Calu3 (cell line): Measurements from ENCODE around the gene MXRA8. TPM values are rescaled to one million over a fixed set of nuclear protein-coding genes. Genes with fewer than 3 reads are reported as not detected.

Source experiments
- BruUV-seq: library from RNA; stranded (reverse); fragments of 400-500 nt; replicated peaks from 2 replicates; lab custom pipeline; 2021; lab: Mats Ljungman, UMichigan
- CTCF ChIA-PET: fragments of 300-600 bp; sonication (Branson Sonifier 250); formaldehyde crosslinking; loops from one replicate; lab custom pipeline; 2022; ENCODE audit warnings: antibody characterized with exemption; lab: Charles Lee
- DNase-seq: peaks from one replicate; pipeline ENCODE4 v3.0.0; 2022
- H3K27ac Mint-ChIP-seq: one replicate; pipeline ENCODE4 v1.8.0; 2022; ENCODE audit warnings: mixed read lengths; ENCODE audit not compliant: unreplicated experiment
- H3K27me3 Mint-ChIP-seq: one replicate; pipeline ENCODE4 v1.8.0; 2022; ENCODE audit warnings: mixed read lengths; ENCODE audit not compliant: unreplicated experiment
- H3K36me3 Mint-ChIP-seq: one replicate; pipeline ENCODE4 v1.8.0; 2022; ENCODE audit warnings: mild to moderate bottlenecking, moderate library complexity, mixed read lengths; ENCODE audit not compliant: insufficient read depth, unreplicated experiment
- H3K4me1 Mint-ChIP-seq: one replicate; pipeline ENCODE4 v1.8.0; 2022; ENCODE audit warnings: mild to moderate bottlenecking, low read depth, mixed read lengths; ENCODE audit not compliant: unreplicated experiment
- H3K4me3 Mint-ChIP-seq: one replicate; pipeline ENCODE4 v1.8.0; 2022; ENCODE audit warnings: mild to moderate bottlenecking, low read depth, moderate library complexity, mixed read lengths; ENCODE audit not compliant: unreplicated experiment
- H3K9me3 Mint-ChIP-seq: one replicate; pipeline ENCODE4 v1.8.0; 2022; ENCODE audit warnings: low read depth, mixed read lengths; ENCODE audit not compliant: unreplicated experiment
- CTCF ChIP-seq: fragments of 200-600 bp; IDR thresholded peaks from one replicate; pipeline ENCODE4 v1.8.0; 2022; ENCODE audit warnings: antibody characterized with exemption; ENCODE audit not compliant: unreplicated experiment
- intact Hi-C: fragments of 100-400 bp; cut with micrococcal nuclease; formaldehyde crosslinking; loops from one replicate; pipeline ENCODE4 v1.10.0; 2022; ENCODE audit not compliant: unreplicated experiment
- total RNA-seq: library from RNA; stranded (reverse); gene quantifications from 2 replicates; pipeline ENCODE4 v1.2.3, GENCODE V29; 2022

Gene MXRA8
- total RNA-seq, 1 experiment from 2014 or later: not detected

GRCh38 chr1:1312450-1313314, 45.7 kb downstream of the MXRA8 start:
- peaks cover 83% of the 10 kb centered on the region for H3K36me3 Mint-ChIP-seq

GRCh38 chr1:1311107-1312104, 46.9 kb downstream of the MXRA8 start:
- intact Hi-C loops: no loop called here
- H3K27me3 Mint-ChIP-seq: no peaks in the 10 kb centered on the region
- CTCF ChIA-PET: no interaction called here
- no peaks in the 10 kb centered on the region for H3K4me1 Mint-ChIP-seq
- no peaks in the 10 kb centered on the region for H3K9me3 Mint-ChIP-seq
- H3K36me3 Mint-ChIP-seq: peaks cover 84% of the 10 kb centered on the region
- H3K27ac Mint-ChIP-seq: no peak overlapping the region
- BruUV-seq: TSS peak; percentile 14
- H3K4me3 Mint-ChIP-seq: no peak overlapping the region
- no peak for TF ChIP-seq CTCF
- DNase-seq: no peak

More at GRCh38 chr1:1312450-1313314, 45.7 kb downstream of the MXRA8 start:
- Mint-ChIP-seq H3K27me3 (no peaks in the 10 kb centered on the region), H3K4me3 (no peak overlapping the region), H3K4me1 (no peaks in the 10 kb centered on the region), H3K9me3 (no peaks in the 10 kb centered on the region), H3K27ac (no peak overlapping the region)
- CTCF ChIA-PET: no interaction called here
- DNase-seq: no peak
- BruUV-seq: TSS peak; percentile 30
- intact Hi-C loops: no loop called here
- no peak for TF ChIP-seq CTCF

GRCh38 chr1:1310476-1311053, 47.8 kb downstream of the MXRA8 start:
- CTCF ChIA-PET: no interaction called here
- Mint-ChIP-seq H3K4me1 (no peaks in the 10 kb centered on the region), H3K4me3 (no peak overlapping the region), H3K27ac (no peak overlapping the region), H3K36me3 (peaks cover 80% of the 10 kb centered on the region), H3K27me3 (no peaks in the 10 kb centered on the region), H3K9me3 (no peaks in the 10 kb centered on the region)
- no peak for DNase-seq
- no peak for TF ChIP-seq CTCF
- intact Hi-C loops: no loop called here
- BruUV-seq: no TSS peak

- DNase-seq: no peak
- CTCF ChIA-PET: interaction anchor here (0.6 kb wide), 1 partner anchor 130 kb away, joined by 3 read pairs; no protein-coding TSS in a partner anchor
- intact Hi-C loops: no loop called here
- Mint-ChIP-seq H3K27me3 (no peaks in the 10 kb centered on the region), H3K9me3 (no peaks in the 10 kb centered on the region), H3K27ac (no peak overlapping the region), H3K4me3 (peak overlapping the region; percentile 73), H3K36me3 (peaks cover 75% of the 10 kb centered on the region), H3K4me1 (no peaks in the 10 kb centered on the region)
- TF ChIP-seq CTCF: no peak
- BruUV-seq: no TSS peak
Observed at GRCh38 chr1:1310109-1310385, 48.3 kb downstream of the MXRA8 start.
